ENCODE results near the gene TRIM58. TPM values are rescaled to one million over a fixed set of nuclear protein-coding genes. Genes with fewer than 3 reads are reported as not detected.

TRIM58 gene
- total RNA-seq, 1 donor = 3.5 TPM

GRCh38 chr1:247865416-247865815 lies 8.4 kb downstream of the TRIM58 start:
- DNase-seq (ENCODE audit: low read depth) = no peak
- H3K4me3 ChIP-seq (ENCODE audit: low read depth, low read length) = no peak overlapping the region
- no peak for TF ChIP-seq CTCF (IDR thresholded peaks at IDR 0.05; ENCODE audit: insufficient read depth, low read depth, low read length)

GRCh38 chr1:247883346-247883745 lies 26.4 kb downstream of the TRIM58 start:
- TF ChIP-seq CTCF (IDR thresholded peaks at IDR 0.05; ENCODE audit: insufficient read depth, low read depth, low read length) = no peak
- no peak for DNase-seq (ENCODE audit: low read depth)
- H3K4me3 ChIP-seq (ENCODE audit: low read depth, low read length) = no peak overlapping the region

- no peak overlapping the region for H3K4me3 ChIP-seq (ENCODE audit: low read depth, low read length)
- TF ChIP-seq CTCF (IDR thresholded peaks at IDR 0.05; ENCODE audit: insufficient read depth, low read depth, low read length) = no peak
- DNase-seq (ENCODE audit: low read depth) = no peak
Measured at GRCh38 chr1:247884797-247885413, 27.9 kb downstream of the TRIM58 start.

GRCh38 chr1:247895163-247895637 lies 38.2 kb downstream of the TRIM58 start, which contains the start of gene OR2W3:
OR2W3 (plus strand) TSS chr1:247895587; CDS start chr1:247895587, 0 bp downstream.
- no peak for DNase-seq (ENCODE audit: low read depth)
- H3K4me3 ChIP-seq (ENCODE audit: low read depth, low read length) = no peak within 1 kb of the TSS
- TF ChIP-seq CTCF (IDR thresholded peaks at IDR 0.05; ENCODE audit: insufficient read depth, low read depth, low read length) = no peak

GRCh38 chr1:247895976-247896375 lies 39.0 kb downstream of the TRIM58 start:
- H3K4me3 ChIP-seq (ENCODE audit: low read depth, low read length) = no peak overlapping the region
- TF ChIP-seq CTCF (IDR thresholded peaks at IDR 0.05; ENCODE audit: insufficient read depth, low read depth, low read length) = no peak
- no peak for DNase-seq (ENCODE audit: low read depth)

GRCh38 chr1:247904122-247904521 lies 47.1 kb downstream of the TRIM58 start:
- H3K4me3 ChIP-seq (ENCODE audit: low read depth, low read length) = no peak overlapping the region
- DNase-seq (ENCODE audit: low read depth) = no peak
- no peak for TF ChIP-seq CTCF (IDR thresholded peaks at IDR 0.05; ENCODE audit: insufficient read depth, low read depth, low read length)

- no peak overlapping the region for H3K4me3 ChIP-seq (ENCODE audit: low read depth, low read length)
- no peak for DNase-seq (ENCODE audit: low read depth)
- no peak for TF ChIP-seq CTCF (IDR thresholded peaks at IDR 0.05; ENCODE audit: insufficient read depth, low read depth, low read length)
Measured at GRCh38 chr1:247905181-247905580, 48.2 kb downstream of the TRIM58 start.

All from fibroblast of villous mesenchyme (primary cell).